ENCODE measurements around the gene CPED1. TPM values are rescaled to one million over a fixed set of nuclear protein-coding genes. Genes with fewer than 3 reads are reported as not detected.
"Not testable (repeated sequence)": the region's sequence is repeated elsewhere in the genome, so short reads cannot be mapped to it uniquely, and the experiment has no call there.

CPED1 gene
- total RNA-seq, 2 experiments from 2014 or later: not detected

GRCh38 chr7:121305109-121305508, 316.6 kb downstream of the CPED1 start:
- H3K4me3 Mint-ChIP-seq: no peak overlapping the region
- H3K36me3 Mint-ChIP-seq (ENCODE audit: low read depth): no peaks in the 10 kb centered on the region
- CTCF ChIA-PET: no interaction called here
- H3K9me3 Mint-ChIP-seq: no peaks in the 10 kb centered on the region
- H3K27ac Mint-ChIP-seq: no peak overlapping the region
- no peak for DNase-seq
- peaks cover 21% of the 10 kb centered on the region for H3K27me3 Mint-ChIP-seq (ENCODE audit: low read depth)
- intact Hi-C loops (cut with micrococcal nuclease): no loop called here
- peaks cover 9% of the 10 kb centered on the region for H3K4me1 Mint-ChIP-seq (ENCODE audit: low read depth)

- H3K27ac Mint-ChIP-seq: no peak overlapping the region
- H3K4me1 Mint-ChIP-seq (ENCODE audit: low read depth): peaks cover 9% of the 10 kb centered on the region
- H3K27me3 Mint-ChIP-seq (ENCODE audit: low read depth): peaks cover 22% of the 10 kb centered on the region
- peaks cover 1% of the 10 kb centered on the region for H3K9me3 Mint-ChIP-seq
- no peaks in the 10 kb centered on the region for H3K36me3 Mint-ChIP-seq (ENCODE audit: low read depth)
- H3K4me3 Mint-ChIP-seq: no peak overlapping the region
- DNase-seq: no peak
- CTCF ChIA-PET: no interaction called here
- intact Hi-C loops (cut with micrococcal nuclease): no loop called here
Measured at GRCh38 chr7:121306565-121306964, 318.1 kb downstream of the CPED1 start.

DNA sequence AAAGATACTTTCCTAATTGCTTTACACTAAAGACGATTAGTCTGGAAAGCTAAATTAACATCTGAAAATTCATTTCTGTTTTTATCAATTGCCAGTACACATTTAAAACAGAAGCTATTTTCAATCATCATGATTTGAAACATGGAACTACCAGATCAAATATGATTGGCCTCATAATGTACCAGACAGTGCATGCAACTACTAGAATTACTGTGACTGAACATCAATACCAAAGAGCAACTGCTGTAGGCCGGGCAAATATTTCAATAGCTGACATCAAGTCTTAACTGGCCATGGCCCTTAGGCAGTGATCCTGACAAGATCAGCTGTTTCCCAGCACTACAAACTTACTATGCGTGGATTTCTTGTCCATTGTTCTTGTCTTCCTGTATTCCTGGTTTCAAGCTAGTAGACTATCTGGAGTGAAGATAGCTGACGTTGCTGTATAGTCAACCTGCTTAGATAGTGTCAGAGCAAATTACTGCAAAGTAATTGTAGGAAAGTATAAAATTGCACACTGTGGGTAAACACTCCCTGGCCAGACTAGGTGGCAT, 318.6 kb downstream of the CPED1 start:
- Mint-ChIP-seq H3K27ac (no peak overlapping the region), H3K4me3 (no peak overlapping the region), H3K36me3 (ENCODE audit: low read depth) (no peaks in the 10 kb centered on the region), H3K4me1 (ENCODE audit: low read depth) (peaks cover 9% of the 10 kb centered on the region), H3K27me3 (ENCODE audit: low read depth) (peaks cover 21% of the 10 kb centered on the region), H3K9me3 (peaks cover 1% of the 10 kb centered on the region)
- DNase-seq: no peak
- intact Hi-C loops (cut with micrococcal nuclease): no loop called here
- CTCF ChIA-PET: interaction anchor here (0.6 kb wide), 1 partner anchor 1909 kb away, joined by 3 read pairs; no protein-coding TSS in a partner anchor

GRCh38 chr7:121313220-121313792, 324.8 kb downstream of the CPED1 start:
- H3K4me1 Mint-ChIP-seq (ENCODE audit: low read depth): no peaks in the 10 kb centered on the region
- H3K9me3 Mint-ChIP-seq: peaks cover 1% of the 10 kb centered on the region
- CTCF ChIA-PET: interaction anchor here (1.4 kb wide), 1 partner anchor 11 kb away, joined by 3 read pairs; no protein-coding TSS in a partner anchor
- peaks cover 21% of the 10 kb centered on the region for H3K27me3 Mint-ChIP-seq (ENCODE audit: low read depth)
- no peaks in the 10 kb centered on the region for H3K36me3 Mint-ChIP-seq (ENCODE audit: low read depth)
- H3K4me3 Mint-ChIP-seq: no peak overlapping the region
- DNase-seq: no peak
- no peak overlapping the region for H3K27ac Mint-ChIP-seq
- intact Hi-C loops (cut with micrococcal nuclease): no loop called here

GRCh38 chr7:121313793-121314676, 325.5 kb downstream of the CPED1 start:
- CTCF ChIA-PET: interaction anchor here (1.4 kb wide), 1 partner anchor 10 kb away, joined by 3 read pairs; no protein-coding TSS in a partner anchor
- intact Hi-C loops (cut with micrococcal nuclease): no loop called here
- no peak for DNase-seq
- Mint-ChIP-seq H3K27me3 (ENCODE audit: low read depth) (peaks cover 18% of the 10 kb centered on the region), H3K9me3 (peaks cover 1% of the 10 kb centered on the region), H3K4me1 (ENCODE audit: low read depth) (no peaks in the 10 kb centered on the region), H3K36me3 (ENCODE audit: low read depth) (no peaks in the 10 kb centered on the region), H3K27ac (no peak overlapping the region), H3K4me3 (no peak overlapping the region)

GRCh38 chr7:121315170-121315569, 326.7 kb downstream of the CPED1 start:
- H3K27ac Mint-ChIP-seq, H3K9me3 Mint-ChIP-seq, CTCF ChIA-PET: not testable (repeated sequence)

GRCh38 chr7:121322460-121322859, 333.9 kb downstream of the CPED1 start:
- intact Hi-C loops (cut with micrococcal nuclease): no loop called here
- no peak overlapping the region for H3K4me3 Mint-ChIP-seq
- CTCF ChIA-PET: no interaction called here

More at GRCh38 chr7:121315170-121315569, 326.7 kb downstream of the CPED1 start:
- peaks cover 13% of the 10 kb centered on the region for H3K27me3 Mint-ChIP-seq (ENCODE audit: low read depth)
- H3K4me1 Mint-ChIP-seq (ENCODE audit: low read depth); H3K4me3 Mint-ChIP-seq; H3K36me3 Mint-ChIP-seq (ENCODE audit: low read depth); intact Hi-C loops (cut with micrococcal nuclease); DNase-seq: not testable (repeated sequence)

DNA sequence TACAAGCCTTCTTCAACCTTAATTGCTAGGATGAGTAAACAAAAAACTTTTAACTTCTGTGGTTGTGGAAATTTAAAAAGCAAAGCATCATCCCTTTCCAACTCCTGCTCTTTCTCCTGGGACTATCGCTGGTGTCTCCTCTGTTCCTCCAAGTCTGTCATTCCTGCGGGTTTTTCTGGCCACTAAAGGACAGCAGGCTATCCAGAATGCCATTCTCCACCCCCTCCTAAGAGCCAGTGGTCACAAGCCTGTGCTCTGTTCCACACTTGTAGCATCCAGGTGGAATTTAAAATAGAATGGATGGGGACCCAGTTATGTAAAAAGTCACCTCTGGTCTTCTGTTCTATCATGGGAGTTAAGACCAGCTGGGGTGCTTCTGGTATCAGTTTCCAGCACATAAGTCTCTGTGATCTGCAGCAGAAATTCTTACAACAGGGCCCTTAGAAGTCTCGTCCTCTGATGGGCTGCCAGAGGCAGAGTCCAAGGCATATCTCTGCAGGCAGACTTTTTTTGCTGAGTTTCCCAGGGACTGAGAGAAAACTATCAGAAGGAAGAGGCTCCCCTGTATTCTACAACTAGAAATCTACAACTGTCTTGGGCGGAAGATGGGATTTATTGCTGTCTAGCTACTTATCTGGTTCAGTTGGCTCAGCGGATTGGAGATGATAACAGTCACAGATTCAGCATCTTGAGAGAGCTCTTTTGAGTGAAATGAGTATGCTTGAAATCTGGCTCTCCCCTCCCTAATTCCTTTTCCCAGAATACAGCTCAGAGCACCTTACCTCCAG, 335.2 kb downstream of the CPED1 start:
- Mint-ChIP-seq H3K27me3 (ENCODE audit: low read depth) (peaks cover 29% of the 10 kb centered on the region), H3K9me3 (no peaks in the 10 kb centered on the region), H3K4me1 (ENCODE audit: low read depth) (peaks cover 4% of the 10 kb centered on the region), H3K4me3 (no peak overlapping the region), H3K27ac (no peak overlapping the region), H3K36me3 (ENCODE audit: low read depth) (no peaks in the 10 kb centered on the region)
- CTCF ChIA-PET: interaction anchor here (1.3 to 1.7 kb wide), 2 partner anchors 10 to 14 kb away, joined by 3 to 4 read pairs; no protein-coding TSS in a partner anchor
- DNase-seq: no peak
- intact Hi-C loops (cut with micrococcal nuclease): no loop called here

More at GRCh38 chr7:121322460-121322859, 333.9 kb downstream of the CPED1 start:
- Mint-ChIP-seq H3K27ac (no peak overlapping the region), H3K27me3 (ENCODE audit: low read depth) (peaks cover 16% of the 10 kb centered on the region), H3K4me1 (ENCODE audit: low read depth) (no peaks in the 10 kb centered on the region), H3K9me3 (no peaks in the 10 kb centered on the region), H3K36me3 (ENCODE audit: low read depth) (no peaks in the 10 kb centered on the region)
- no peak for DNase-seq

GRCh38 chr7:121327671-121328070, 339.2 kb downstream of the CPED1 start:
- no peak for DNase-seq
- CTCF ChIA-PET: interaction anchor here (0.6 to 1.2 kb wide), 3 partner anchors 53 to 657 kb away, joined by 3 read pairs; no protein-coding TSS in a partner anchor
- no peaks in the 10 kb centered on the region for H3K9me3 Mint-ChIP-seq
- no peak overlapping the region for H3K27ac Mint-ChIP-seq
- H3K36me3 Mint-ChIP-seq (ENCODE audit: low read depth): no peaks in the 10 kb centered on the region
- H3K27me3 Mint-ChIP-seq (ENCODE audit: low read depth): peaks cover 56% of the 10 kb centered on the region
- H3K4me3 Mint-ChIP-seq: no peak overlapping the region
- H3K4me1 Mint-ChIP-seq (ENCODE audit: low read depth): peaks cover 19% of the 10 kb centered on the region
- intact Hi-C loops (cut with micrococcal nuclease): no loop called here

DNA sequence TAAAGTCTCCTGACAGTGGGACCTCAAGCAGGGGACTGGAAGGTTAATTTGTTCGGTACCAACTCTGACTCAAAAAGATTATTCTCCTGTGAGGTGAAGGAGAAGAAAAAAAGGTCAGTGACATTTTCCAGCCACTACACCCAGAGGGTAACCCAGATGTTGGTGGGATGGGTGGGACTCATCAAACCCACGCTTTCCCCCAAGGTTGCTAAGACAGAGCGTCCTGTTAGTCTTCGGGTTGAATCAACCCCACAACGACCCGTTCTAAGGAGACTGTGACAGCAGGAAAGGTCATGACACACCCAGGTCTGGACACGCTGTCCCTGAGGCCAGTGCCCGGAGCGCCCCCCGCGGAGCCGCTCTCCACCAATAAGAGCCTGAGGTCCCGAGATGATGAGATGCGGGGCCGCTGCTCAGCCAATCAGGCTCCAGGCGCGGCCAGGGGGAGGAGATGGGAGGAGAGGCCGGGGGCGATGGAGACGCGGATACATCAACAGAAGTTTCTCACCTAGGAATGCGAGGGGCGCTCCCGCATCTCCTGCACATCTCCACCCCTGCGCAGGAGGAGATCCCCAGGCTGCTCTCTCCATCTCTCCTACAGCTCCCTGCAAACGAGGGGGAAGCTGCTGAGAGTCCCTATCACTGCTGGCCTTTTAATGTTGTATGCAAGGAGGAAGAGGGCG, 340.1 kb downstream of the CPED1 start, which contains the start of gene WNT16:
Gene WNT16, plus strand, starts transcription at position 493 of the 683 bp plus-strand sequence. CDS start 293 bp downstream, outside the sequence.
- H3K9me3 Mint-ChIP-seq: no peaks in the 10 kb centered on the region
- peaks cover 19% of the 10 kb centered on the region for H3K4me1 Mint-ChIP-seq (ENCODE audit: low read depth)
- no peak for DNase-seq
- H3K27ac Mint-ChIP-seq: no peak within 1 kb of the TSS
- peaks cover 56% of the 10 kb centered on the region for H3K27me3 Mint-ChIP-seq (ENCODE audit: low read depth)
- H3K36me3 Mint-ChIP-seq (ENCODE audit: low read depth): no peaks in the 10 kb centered on the region
- intact Hi-C loops (cut with micrococcal nuclease): loop anchor here (1.0 kb wide), 1 partner anchor 219 kb away; no protein-coding TSS in a partner anchor
- H3K4me3 Mint-ChIP-seq: peak within 1 kb of the TSS; percentile 21
- CTCF ChIA-PET: no interaction called here

Data from activated naive CD4-positive, alpha-beta T cell treated with anti-CD3 and anti-CD28 coated beads for 36 hours (primary cell).